Ovary (tissue), 3 donors: ENCODE data around the gene OR5T1.

Experiments
- EP300 ChIP-seq: sonication (generic); formaldehyde crosslinking; IDR thresholded peaks from one replicate; pipeline ENCODE4 v1.6.1; 2017; ENCODE audit warnings: antibody characterized with exemption
- POLR2A ChIP-seq: fragments of 450-650 bp; IDR thresholded peaks from one replicate; pipeline ENCODE4 v1.6.1; 2017; ENCODE audit warnings: antibody characterized with exemption, mild to moderate bottlenecking, moderate library complexity
- TF ChIP-seq, protein P1 (sequence below), 3 donors: fragments of 450-650 bp in 2 of 3; fragments of 200-600 bp in 1 of 3; IDR thresholded peaks; one replicate each; pipeline versions ENCODE4 v1.5.1 to v1.8.0; 2016 to 2022; ENCODE audit warnings: antibody characterized with exemption in 3 of 3, mild to moderate bottlenecking in 1 of 3
- donor health status: DM: no; HTN: no; CAD: no.

DNA sequence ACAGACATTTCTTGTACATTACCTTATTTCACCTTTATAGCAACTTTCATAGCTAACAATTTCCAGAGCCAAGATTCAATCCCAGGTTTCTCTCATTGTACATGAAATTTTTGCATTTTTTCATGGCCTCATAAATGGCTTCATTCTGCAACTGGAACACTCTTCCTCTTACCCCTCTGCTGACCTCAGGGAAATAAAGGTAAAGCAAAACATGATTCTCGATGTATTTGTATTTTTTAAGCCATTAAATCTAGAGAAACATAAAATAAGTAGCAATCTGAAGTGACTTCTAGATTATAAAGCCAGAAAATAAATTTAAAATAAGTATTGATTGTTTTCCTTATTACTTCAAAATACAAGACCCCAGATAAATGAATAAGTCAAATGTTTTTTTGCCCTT lies 39.8 kb upstream of the OR5T1 start, which contains the start of gene OR5T2:
- TF ChIP-seq POLR2A (no peak), EP300 (no peak)
- TF ChIP-seq, protein P1, sequence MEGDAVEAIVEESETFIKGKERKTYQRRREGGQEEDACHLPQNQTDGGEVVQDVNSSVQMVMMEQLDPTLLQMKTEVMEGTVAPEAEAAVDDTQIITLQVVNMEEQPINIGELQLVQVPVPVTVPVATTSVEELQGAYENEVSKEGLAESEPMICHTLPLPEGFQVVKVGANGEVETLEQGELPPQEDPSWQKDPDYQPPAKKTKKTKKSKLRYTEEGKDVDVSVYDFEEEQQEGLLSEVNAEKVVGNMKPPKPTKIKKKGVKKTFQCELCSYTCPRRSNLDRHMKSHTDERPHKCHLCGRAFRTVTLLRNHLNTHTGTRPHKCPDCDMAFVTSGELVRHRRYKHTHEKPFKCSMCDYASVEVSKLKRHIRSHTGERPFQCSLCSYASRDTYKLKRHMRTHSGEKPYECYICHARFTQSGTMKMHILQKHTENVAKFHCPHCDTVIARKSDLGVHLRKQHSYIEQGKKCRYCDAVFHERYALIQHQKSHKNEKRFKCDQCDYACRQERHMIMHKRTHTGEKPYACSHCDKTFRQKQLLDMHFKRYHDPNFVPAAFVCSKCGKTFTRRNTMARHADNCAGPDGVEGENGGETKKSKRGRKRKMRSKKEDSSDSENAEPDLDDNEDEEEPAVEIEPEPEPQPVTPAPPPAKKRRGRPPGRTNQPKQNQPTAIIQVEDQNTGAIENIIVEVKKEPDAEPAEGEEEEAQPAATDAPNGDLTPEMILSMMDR (IDR thresholded peaks at IDR 0.05) = no peak
